GM12892 (cell line): ENCODE results near the gene GAL3ST3.

Experiments
- POLR2A ChIP-seq: IDR thresholded peaks from 2 replicates; pipeline ENCODE4 v1.6.1; 2011; ENCODE audit warnings: low read depth, low read length, control low read depth
- POLR2AphosphoS5 ChIP-seq: IDR thresholded peaks from 2 replicates; pipeline ENCODE4 v1.6.1; 2011; ENCODE audit warnings: low read depth, low read length, control low read depth

GRCh38 chr11:66037327-66037726, 11.6 kb downstream of the GAL3ST3 start:
- no peak for TF ChIP-seq POLR2A
- no peak for TF ChIP-seq POLR2AphosphoS5
